Endometrial microvascular endothelial cells (primary cell): Measurements from ENCODE around the gene SPATA18. TPM values are rescaled to one million over a fixed set of nuclear protein-coding genes. Genes with fewer than 3 reads are reported as not detected.

ENCODE experiments used
- total RNA-seq: library from RNA; depleted of rRNA; stranded (reverse); fragments of >200 nt; gene quantifications from one replicate; pipeline ENCODE4 v1.2.3, GENCODE V29; 2015; ENCODE audit errors: inconsistent ontology term

The SPATA18 gene
- total RNA-seq, 1 donor from 2014 or later, result 7.2 TPM

Other genes starting within 250 kb of the SPATA18 start
- 15.8 TPM for gene DCUN1D4, start 208.2 kb upstream of the SPATA18 start, total RNA-seq
- 0.09 TPM for gene LRRC66, start 30.9 kb upstream of the SPATA18 start, total RNA-seq
- 29.4 TPM for gene SGCB, start 13.0 kb upstream of the SPATA18 start, total RNA-seq